HG02870 (cell line): ENCODE results near the gene ANKRD60.

Experiments
- ATAC-seq: cut with Tn5 transposase; IDR thresholded peaks from one replicate; pipeline ENCODE4 v1.9.1; 2021; ENCODE audit warnings: mild to moderate bottlenecking, moderate library complexity; ENCODE audit not compliant: unreplicated experiment

Gene ANKRD60

DNA sequence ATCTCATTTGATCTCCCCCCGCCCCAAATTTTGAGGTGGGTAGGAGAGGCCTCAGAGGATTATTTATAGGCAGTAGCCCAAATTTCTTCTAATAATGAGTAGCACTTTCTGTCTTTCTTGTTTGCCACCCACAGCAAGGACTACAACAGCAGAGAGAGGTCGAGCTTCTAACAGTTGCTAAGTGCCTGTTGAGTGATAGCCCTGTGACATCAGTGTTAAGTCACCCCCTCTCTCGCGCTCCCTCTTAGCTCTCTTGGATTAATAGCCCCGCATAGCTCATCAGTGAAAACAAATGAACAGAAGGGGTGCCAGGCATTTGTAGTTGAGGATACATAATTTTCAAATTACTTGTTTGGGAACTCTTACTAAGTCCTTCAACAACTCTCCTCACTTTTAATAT lies 3.5 kb downstream of the ANKRD60 start:
- no peak for ATAC-seq

GRCh38 chr20:58224097-58224496 lies 4.4 kb downstream of the ANKRD60 start:
- ATAC-seq, result no peak

DNA sequence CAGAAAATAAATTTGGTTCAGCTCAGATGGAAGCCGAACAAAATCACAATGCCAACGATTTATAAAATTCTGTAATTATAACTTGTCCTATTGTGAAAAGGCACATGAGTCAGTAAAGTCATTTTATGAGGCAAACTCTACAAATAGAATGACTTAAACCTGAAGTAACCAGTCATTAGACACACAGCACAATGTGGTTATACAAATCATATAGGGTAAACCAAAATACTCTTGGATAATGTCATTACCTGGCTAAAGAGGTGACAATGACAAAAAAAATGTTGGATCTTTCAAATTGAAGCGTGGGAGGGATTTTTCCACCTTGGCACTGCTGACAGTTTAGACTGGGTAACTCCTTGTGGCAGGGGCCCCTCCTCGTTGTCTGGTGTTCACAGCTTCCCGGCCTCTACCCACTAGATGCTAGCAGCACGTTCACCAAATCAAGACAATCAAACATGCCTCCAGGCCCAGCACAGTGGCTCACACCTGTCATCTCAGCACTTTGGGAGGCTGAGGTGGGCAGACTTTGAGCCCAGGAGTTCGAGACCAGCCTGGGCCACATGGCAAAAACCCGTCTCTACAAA lies 5.0 kb downstream of the ANKRD60 start:
- no peak for ATAC-seq

DNA sequence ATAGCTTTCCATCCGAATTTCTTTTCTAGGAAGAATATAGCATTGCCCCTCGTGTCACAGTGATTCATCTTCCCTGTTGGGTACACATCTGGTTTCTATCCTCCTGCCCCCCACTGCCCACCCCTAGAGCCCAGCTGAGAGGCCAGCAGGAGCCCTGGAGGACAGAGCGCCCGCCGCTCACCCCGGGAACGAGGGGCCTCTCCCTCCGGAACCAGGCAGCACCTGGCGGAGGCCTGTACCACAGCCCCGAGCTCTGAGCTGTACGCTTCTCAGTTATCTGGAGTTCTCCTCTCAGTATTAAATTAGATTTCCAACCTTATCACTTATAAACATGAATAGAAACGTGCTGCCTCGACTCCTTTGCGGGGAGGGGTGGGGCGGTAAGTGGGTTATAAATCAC lies 6.0 kb downstream of the ANKRD60 start:
- ATAC-seq, result no peak

GRCh38 chr20:58219342-58219700 lies 9.1 kb downstream of the ANKRD60 start:
- no peak for ATAC-seq

DNA sequence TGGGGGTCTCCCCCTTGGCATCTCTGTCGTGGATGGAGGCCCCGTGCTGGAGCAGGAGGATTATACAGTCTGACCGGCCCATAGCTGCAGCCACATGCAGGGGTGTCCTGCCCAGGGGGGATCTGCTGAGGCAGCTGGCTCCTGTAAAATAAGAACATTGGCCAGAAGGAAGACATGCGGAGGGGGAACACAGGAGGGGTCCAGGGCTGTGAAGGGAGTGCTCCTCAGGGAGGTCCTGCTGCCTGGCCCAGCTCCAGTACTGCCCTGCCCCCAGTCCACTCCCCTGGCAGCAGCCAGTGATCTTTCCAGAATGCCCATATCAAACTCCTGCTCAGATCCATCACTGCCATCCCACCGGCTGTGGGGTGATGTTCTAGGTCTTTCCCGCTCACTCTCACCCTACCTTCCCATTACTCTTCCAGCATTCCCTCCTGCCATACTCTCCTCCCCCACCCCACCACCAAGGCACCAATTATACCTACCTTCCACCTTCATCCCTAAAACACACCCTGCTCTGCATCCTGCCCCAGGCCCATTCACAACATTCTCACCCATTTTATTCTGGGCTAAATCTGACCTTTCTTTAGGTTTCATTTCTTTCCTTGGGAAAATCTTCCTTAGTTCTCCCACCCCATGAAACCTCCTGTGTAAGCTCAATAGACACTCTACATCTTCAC lies 9.7 kb downstream of the ANKRD60 start:
- ATAC-seq, result no peak

DNA sequence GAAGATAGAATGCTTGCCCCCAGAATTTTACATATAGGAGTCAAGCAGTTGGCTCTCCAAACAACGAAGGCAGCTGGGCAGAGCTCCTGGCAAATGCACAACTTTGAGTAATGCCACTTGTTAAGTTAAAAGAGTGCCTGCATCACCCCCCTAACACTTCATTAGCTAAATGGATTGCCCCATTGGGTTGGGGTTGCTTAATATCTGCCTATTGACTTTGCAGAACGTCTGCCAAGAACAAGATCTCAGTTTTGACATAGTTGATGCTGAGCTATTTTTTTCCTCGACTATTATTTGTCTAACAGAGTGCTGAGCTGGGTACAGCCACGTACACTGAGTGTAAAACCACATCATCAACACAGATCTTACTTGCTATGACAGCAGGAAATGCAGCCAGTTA lies 12.1 kb downstream of the ANKRD60 start:
- no peak for ATAC-seq

DNA sequence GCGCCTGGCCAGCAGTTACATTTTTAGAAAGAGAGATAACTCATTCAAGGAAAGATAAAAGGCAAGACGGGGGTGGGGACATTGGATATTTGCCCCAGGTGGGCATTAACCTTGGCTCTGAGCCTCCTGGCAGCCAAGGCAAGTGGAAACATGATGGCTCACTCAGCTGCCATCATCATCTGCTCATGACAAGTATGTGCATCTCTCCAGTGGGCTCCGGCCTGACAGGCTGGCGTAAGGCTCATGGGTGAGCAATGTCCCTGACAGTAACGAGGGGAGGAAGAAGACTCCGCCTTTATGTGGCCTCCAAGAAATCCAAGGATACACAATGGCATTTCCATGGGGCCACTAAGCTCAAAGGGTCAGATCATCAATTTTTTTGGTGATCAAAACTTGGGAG lies 13.3 kb downstream of the ANKRD60 start:
- ATAC-seq, result no peak

GRCh38 chr20:58214310-58214709 lies 14.1 kb downstream of the ANKRD60 start:
- ATAC-seq, result no peak

GRCh38 chr20:58213716-58214115 lies 14.7 kb downstream of the ANKRD60 start:
- ATAC-seq, result no peak

- ATAC-seq, result no peak
Measured at GRCh38 chr20:58213121-58213520, 15.3 kb downstream of the ANKRD60 start.

DNA sequence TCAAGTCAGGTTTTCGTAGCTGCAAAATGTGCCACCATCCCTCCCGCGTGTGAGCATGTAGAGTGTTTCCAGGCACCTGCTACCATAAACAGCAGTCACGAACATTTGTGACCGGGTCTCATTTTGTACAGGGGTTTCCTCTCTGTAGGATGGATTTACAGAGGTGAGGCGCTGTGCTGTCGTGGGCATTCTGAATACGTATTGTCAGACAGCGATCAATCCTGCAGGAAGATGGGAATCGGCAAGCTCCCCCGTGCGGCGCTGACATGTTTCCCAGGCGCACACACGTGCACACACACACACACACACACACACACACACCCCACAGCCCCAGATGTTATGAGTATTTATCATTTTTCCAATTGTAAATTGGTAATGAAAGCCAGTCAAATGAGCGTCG lies 15.8 kb downstream of the ANKRD60 start:
- ATAC-seq, result no peak

- no peak for ATAC-seq
Measured at GRCh38 chr20:58210398-58210747, 18.1 kb downstream of the ANKRD60 start.

- peak; percentile 55 for ATAC-seq
Measured at GRCh38 chr20:58209652-58210397, 18.6 kb downstream of the ANKRD60 start.

DNA sequence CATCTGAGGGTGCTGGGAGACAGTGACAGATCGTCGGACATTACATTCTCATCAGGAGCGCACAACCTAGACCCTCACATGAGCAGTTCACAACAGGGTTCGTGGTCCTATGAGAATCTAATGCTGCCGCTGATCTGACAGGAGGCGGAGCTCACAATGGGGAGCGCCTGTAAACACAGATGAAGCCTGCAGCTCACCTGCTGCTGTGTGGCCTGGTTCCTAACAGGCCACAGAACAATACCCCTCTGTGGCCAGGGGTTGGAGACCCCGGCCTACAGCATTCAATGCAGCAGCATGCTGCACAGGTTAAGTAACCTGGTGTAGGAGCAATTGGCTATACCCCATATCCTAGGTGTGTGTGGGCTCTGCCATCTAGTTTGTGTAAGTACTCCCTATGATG lies 19.5 kb downstream of the ANKRD60 start:
- ATAC-seq, result no peak

- no peak for ATAC-seq
Measured at GRCh38 chr20:58205850-58206249, 22.6 kb downstream of the ANKRD60 start.

GRCh38 chr20:58202044-58202443 lies 26.4 kb downstream of the ANKRD60 start:
- ATAC-seq, result no peak

GRCh38 chr20:58201616-58202015 lies 26.8 kb downstream of the ANKRD60 start:
- no peak for ATAC-seq

DNA sequence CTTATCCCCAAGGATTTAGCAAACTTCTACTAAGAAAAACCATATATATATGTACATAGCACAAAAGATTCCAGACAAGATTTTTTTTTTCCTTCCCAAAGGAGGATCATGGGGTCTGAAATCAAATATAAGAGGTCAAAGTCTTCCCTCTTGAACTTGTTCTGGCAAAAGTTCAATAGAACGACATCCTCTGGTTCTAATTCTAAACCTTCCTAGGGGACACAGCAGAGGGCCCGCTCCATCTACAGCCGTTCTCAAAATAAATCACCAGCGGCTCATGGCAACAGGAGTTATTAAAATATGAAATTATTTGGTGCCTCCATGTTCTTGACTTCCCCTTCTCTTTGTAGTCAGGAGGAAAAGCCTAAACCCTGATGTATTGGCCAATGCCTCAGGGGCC lies 29.0 kb downstream of the ANKRD60 start:
- no peak for ATAC-seq

- ATAC-seq, result no peak
Measured at GRCh38 chr20:58198901-58199355, 29.5 kb downstream of the ANKRD60 start.

DNA sequence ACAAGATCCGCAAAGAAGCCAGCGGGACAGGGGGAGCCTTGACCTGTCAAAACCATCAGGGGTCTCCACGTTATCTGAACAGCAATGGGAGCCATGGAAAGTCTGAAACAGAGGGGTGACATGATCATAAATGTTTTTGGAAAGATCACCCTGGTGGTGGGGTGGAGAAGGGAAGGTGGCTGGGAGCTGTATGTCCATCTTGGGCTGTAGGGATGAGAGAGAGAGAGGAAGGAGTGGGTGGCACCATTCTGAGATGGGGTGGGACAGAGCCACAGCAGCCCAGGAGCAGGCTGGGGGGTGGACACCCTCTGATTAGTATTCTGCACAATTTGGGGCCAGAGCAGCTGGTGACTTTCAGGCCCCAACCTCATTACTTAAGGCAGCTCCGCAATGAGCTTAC lies 30.1 kb downstream of the ANKRD60 start:
- no peak for ATAC-seq

GRCh38 chr20:58197185-58197469 lies 31.3 kb downstream of the ANKRD60 start:
- no peak for ATAC-seq
